SK-N-SH (cell line): ENCODE data around the gene ELMO1. TPM values are rescaled to one million over a fixed set of nuclear protein-coding genes. Genes with fewer than 3 reads are reported as not detected.
A peak's percentile ranks its signal among the peaks of the same experiment; 100 is the strongest.

Source experiments
- CTCF ChIA-PET: fragments of 300-600, 350-600 bp; formaldehyde crosslinking; extraction: SDS; loops from one replicate; lab custom pipeline; 2021; lab: Yijun Ruan, JAX
- POLR2A ChIA-PET: fragments of 350-600 bp; sonication (Branson Sonifier 250); formaldehyde crosslinking; extraction: SDS; loops from one replicate; lab custom pipeline; 2020; ENCODE audit warnings: antibody characterized with exemption, inconsistent platforms; lab: Yijun Ruan, JAX
- DNase-seq: peaks from one replicate; pipeline ENCODE4 v3.0.0; 2012
- H2AFZ ChIP-seq: fragments of 200-600 bp; sonication (generic); 2 replicates; pipeline ENCODE4 v1.8.1; 2016; ENCODE audit warnings: antibody characterized with exemption, mild to moderate bottlenecking, low read depth
- H3F3A ChIP-seq: fragments of 200-600 bp; sonication (generic); replicated peaks from 2 replicates; pipeline ENCODE3; 2016; ENCODE audit warnings: antibody characterized with exemption, mild to moderate bottlenecking; ENCODE audit not compliant: insufficient read depth
- H3K27ac ChIP-seq, 2 experiments: fragments of 200-500 bp in 1 of 2; fragments of 200-600 bp in 1 of 2; sonication (Bioruptor generic) in 1 of 2; sonication (generic), shearing (Covaris generic) in 1 of 2; 2 replicates each; pipeline versions ENCODE4 v1.5.1 to v1.6.1; 2014 to 2016; ENCODE audit warnings: low read depth in 2 of 2, inconsistent platforms in 1 of 2, low read length in 1 of 2, mild to moderate bottlenecking in 1 of 2, mixed read lengths in 1 of 2
- H3K27me3 ChIP-seq: fragments of 200-600 bp; sonication (generic), shearing (Covaris generic); 2 replicates; pipeline ENCODE4 v1.6.1; 2016; ENCODE audit warnings: mixed run types; ENCODE audit not compliant: insufficient read depth
- H3K36me3 ChIP-seq, 2 experiments: fragments of 200-500 bp in 1 of 2; fragments of 200-600 bp in 1 of 2; sonication (Bioruptor generic) in 1 of 2; sonication (generic) in 1 of 2; replicated peaks in 1 of 2; 2 replicates each; pipeline versions ENCODE3 to v1.5.1; 2014 to 2016; ENCODE audit warnings: low read length in 1 of 2, mild to moderate bottlenecking in 1 of 2; ENCODE audit not compliant: insufficient read depth in 2 of 2, control insufficient read depth in 1 of 2
- H3K4me1 ChIP-seq, 2 experiments: fragments of 200-500 bp in 1 of 2; fragments of 200-600 bp in 1 of 2; sonication (Bioruptor generic) in 1 of 2; sonication (generic), shearing (Covaris generic) in 1 of 2; 2 replicates each; pipeline versions ENCODE4 v1.5.1 to v1.6.1; 2014 to 2016; ENCODE audit warnings: low read depth in 1 of 2, low read length in 1 of 2, mixed run types in 1 of 2; ENCODE audit not compliant: insufficient read depth in 2 of 2, control insufficient read depth in 1 of 2
- H3K4me2 ChIP-seq: fragments of 200-600 bp; sonication (generic), shearing (Covaris generic); 2 replicates; pipeline ENCODE4 v1.6.1; 2017; ENCODE audit warnings: mixed run types
- H3K4me3 ChIP-seq, 2 experiments: fragments of 200-500 bp in 1 of 2; fragments of 200-600 bp in 1 of 2; sonication (Bioruptor generic) in 1 of 2; sonication (generic), shearing (Covaris generic) in 1 of 2; 2 replicates each; pipeline versions ENCODE4 v1.5.1 to v1.8.1; 2014 to 2016; ENCODE audit warnings: low read depth in 2 of 2, inconsistent platforms in 1 of 2, low read length in 1 of 2, mild to moderate bottlenecking in 1 of 2, mixed read lengths in 1 of 2, moderate library complexity in 1 of 2
- H3K79me2 ChIP-seq: fragments of 200-600 bp; sonication (generic); 2 replicates; pipeline ENCODE4 v1.8.1; 2017; ENCODE audit warnings: mild to moderate bottlenecking; ENCODE audit not compliant: insufficient read depth
- H3K9ac ChIP-seq: fragments of 200-600 bp; sonication (generic); 2 replicates; pipeline ENCODE4 v1.6.1; 2017; ENCODE audit warnings: mixed run types
- H3K9me2 ChIP-seq: fragments of 200-600 bp; sonication (generic); 2 replicates; pipeline ENCODE4 v1.6.1; 2017; ENCODE audit warnings: mixed run types
- H3K9me3 ChIP-seq: fragments of 200-600 bp; sonication (generic); 2 replicates; pipeline ENCODE4 v1.6.1; 2017; ENCODE audit warnings: mixed run types, mild to moderate bottlenecking, moderate library complexity
- H4K20me1 ChIP-seq: fragments of 200-600 bp; sonication (generic); 2 replicates; pipeline ENCODE4 v1.6.1; 2017; ENCODE audit warnings: mild to moderate bottlenecking, mixed run types; ENCODE audit not compliant: insufficient read depth
- CHD2 ChIP-seq: fragments of 150-350 bp; IDR thresholded peaks from 2 replicates; pipeline ENCODE4 v1.6.1; 2018; ENCODE audit warnings: low read length; ENCODE audit not compliant: partially characterized antibody
- CTCF ChIP-seq: fragments of 200-600 bp; sonication (generic); IDR thresholded peaks from 2 replicates; pipeline ENCODE4 v1.6.1; 2017; ENCODE audit warnings: antibody characterized with exemption, mild to moderate bottlenecking, moderate library complexity
- ELF1 ChIP-seq: IDR thresholded peaks from 2 replicates; pipeline ENCODE4 v1.4.0; 2012
- EZH2phosphoT487 ChIP-seq: fragments of 200-600 bp; sonication (generic); IDR thresholded peaks from 2 replicates; pipeline ENCODE4 v1.6.1; 2017; ENCODE audit warnings: low read depth, mixed run types, mild to moderate bottlenecking, antibody characterized with exemption, moderate library complexity, borderline replicate concordance
- FOSL2 ChIP-seq: IDR thresholded peaks from 2 replicates; pipeline ENCODE4 v1.4.0; 2012; ENCODE audit warnings: low read depth, mild to moderate bottlenecking, moderate library complexity, borderline replicate concordance
- FOXM1 ChIP-seq: IDR thresholded peaks from 2 replicates; pipeline ENCODE4 v1.4.0; 2012; ENCODE audit warnings: low read depth, mild to moderate bottlenecking
- GATA2 ChIP-seq: sonication (generic); formaldehyde crosslinking; IDR thresholded peaks from 2 replicates; pipeline ENCODE4 v1.5.0; 2020; ENCODE audit warnings: mild to moderate bottlenecking, missing genetic modification reagents
- NRF1 ChIP-seq: IDR thresholded peaks from 2 replicates; pipeline ENCODE4 v1.6.1; 2012; ENCODE audit warnings: low read depth, mild to moderate bottlenecking, low read length
- POLR2AphosphoS5 ChIP-seq: IDR thresholded peaks from 2 replicates; pipeline ENCODE4 v1.6.1; 2012; ENCODE audit warnings: low read depth, low read length
- SIN3A ChIP-seq: IDR thresholded peaks from 2 replicates; pipeline ENCODE4 v1.6.1; 2012; ENCODE audit warnings: low read depth, mild to moderate bottlenecking, low read length, moderate library complexity, borderline replicate concordance
- USF1 ChIP-seq: IDR thresholded peaks from 2 replicates; pipeline ENCODE4 v1.4.0; 2012; ENCODE audit warnings: low read depth, borderline replicate concordance
- WGBS: methylation state at CpG from one replicate; pipeline ENCODE4 v1.1.6; 2017; ENCODE audit warnings: low lambda C conversion rate; 5-methylcytosine and 5-hydroxymethylcytosine counted together
- polyA plus RNA-seq, 3 experiments: library from polyadenylated mRNA; depleted of rRNA; stranded (reverse); fragments of >200 nt; gene quantifications; 2 replicates each; pipeline ENCODE4 v1.2.3, GENCODE V29; 2012
- TF ChIP-seq, protein P1 (sequence below): IDR thresholded peaks from 2 replicates; pipeline ENCODE4 v1.4.0; 2012; ENCODE audit warnings: low read depth, borderline replicate concordance

The ELMO1 gene
- polyA plus RNA-seq, 1 of the 3 experiments (the other 2 are of a cell fraction) = 0.64 TPM

- CTCF ChIA-PET = no interaction called here
- WGBS = 20% methylated on average over 3 of the region's 3 CpGs
- POLR2A ChIA-PET = no interaction called here
Measured at GRCh38 chr7:37434529-37434928, 14.1 kb downstream of the ELMO1 start.

More at GRCh38 chr7:37434529-37434928, 14.1 kb downstream of the ELMO1 start:
- no peak overlapping the region for H3K4me2 ChIP-seq
- 0 out of 2 replicates have a peak, but pooled peaks cover 3% of the 10 kb centered on the region for H3K9me3 ChIP-seq
- peak; percentile 48 for DNase-seq
- H3K27me3 ChIP-seq = no peaks in the 10 kb centered on the region
- TF ChIP-seq CTCF = no peak
- TF ChIP-seq CHD2 = no peak
- TF ChIP-seq SIN3A = no peak
- TF ChIP-seq, protein P1, sequence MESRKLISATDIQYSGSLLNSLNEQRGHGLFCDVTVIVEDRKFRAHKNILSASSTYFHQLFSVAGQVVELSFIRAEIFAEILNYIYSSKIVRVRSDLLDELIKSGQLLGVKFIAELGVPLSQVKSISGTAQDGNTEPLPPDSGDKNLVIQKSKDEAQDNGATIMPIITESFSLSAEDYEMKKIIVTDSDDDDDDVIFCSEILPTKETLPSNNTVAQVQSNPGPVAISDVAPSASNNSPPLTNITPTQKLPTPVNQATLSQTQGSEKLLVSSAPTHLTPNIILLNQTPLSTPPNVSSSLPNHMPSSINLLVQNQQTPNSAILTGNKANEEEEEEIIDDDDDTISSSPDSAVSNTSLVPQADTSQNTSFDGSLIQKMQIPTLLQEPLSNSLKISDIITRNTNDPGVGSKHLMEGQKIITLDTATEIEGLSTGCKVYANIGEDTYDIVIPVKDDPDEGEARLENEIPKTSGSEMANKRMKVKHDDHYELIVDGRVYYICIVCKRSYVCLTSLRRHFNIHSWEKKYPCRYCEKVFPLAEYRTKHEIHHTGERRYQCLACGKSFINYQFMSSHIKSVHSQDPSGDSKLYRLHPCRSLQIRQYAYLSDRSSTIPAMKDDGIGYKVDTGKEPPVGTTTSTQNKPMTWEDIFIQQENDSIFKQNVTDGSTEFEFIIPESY = no peak
- TF ChIP-seq EZH2phosphoT487 = no peak
- no peak for TF ChIP-seq USF1
- TF ChIP-seq NRF1 = no peak
- TF ChIP-seq FOSL2 = no peak
- no peak for TF ChIP-seq FOXM1
- TF ChIP-seq POLR2AphosphoS5 = no peak
- TF ChIP-seq GATA2 (CRISPR knock-in tag) = no peak
- TF ChIP-seq ELF1 = no peak
- no peaks in the 10 kb centered on the region for H3K9me2 ChIP-seq
- H3K79me2 ChIP-seq = no peaks in the 10 kb centered on the region
- no peaks in the 10 kb centered on the region for H3F3A ChIP-seq
- no peak overlapping the region for H3K4me3 ChIP-seq
- no peak overlapping the region for H2AFZ ChIP-seq
- no peak overlapping the region for H3K9ac ChIP-seq
- no peaks in the 10 kb centered on the region for H3K36me3 ChIP-seq
- H4K20me1 ChIP-seq = no peaks in the 10 kb centered on the region
- H3K27ac ChIP-seq = no peak overlapping the region
- H3K4me1 ChIP-seq = peaks cover 0 to 9% of the 10 kb centered on the region in 2 experiments; a peak in 2 of 4 replicates
